Activated CD4-positive, alpha-beta T cell treated with anti-CD3 and anti-CD28 coated beads, Interleukin-2, Interleukin-4, amounts not matched to agents 100 ng/mL and 50 ng/mL, durations not matched to agents 16 hours and 8 hours (primary cell): Measurements from ENCODE around the gene MPPED1.

Experiments
- DNase-seq: peaks from one replicate; pipeline ENCODE4 v3.0.0-alpha.2; 2020; ENCODE audit warnings: low spot score

The MPPED1 gene

GRCh38 chr22:43521716-43522115 lies 109.9 kb downstream of the MPPED1 start:
- DNase-seq: no peak

- DNase-seq: no peak
These were observed 114.4 kb downstream of the MPPED1 start for GRCh38 chr22:43526117-43526655.

DNA sequence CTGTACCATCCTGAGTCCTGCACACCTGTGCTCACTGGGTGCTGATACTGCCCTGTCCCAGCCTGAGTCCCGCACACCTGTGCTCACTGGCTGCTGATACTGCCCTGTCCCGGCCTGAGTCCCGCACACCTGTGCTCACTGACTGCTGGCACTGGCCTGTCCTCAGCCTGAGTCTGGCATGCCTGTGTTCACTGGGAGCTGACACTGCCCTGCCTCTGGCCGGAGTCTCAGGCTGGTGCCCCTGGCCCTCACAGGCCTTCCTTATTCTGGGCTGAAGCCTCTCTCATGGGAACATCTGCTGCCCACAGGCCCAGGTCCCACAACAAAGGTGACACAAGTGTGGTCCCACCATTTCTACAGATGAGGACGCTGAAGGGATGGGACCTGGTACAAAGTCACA lies 115.1 kb downstream of the MPPED1 start:
- no peak for DNase-seq

DNA sequence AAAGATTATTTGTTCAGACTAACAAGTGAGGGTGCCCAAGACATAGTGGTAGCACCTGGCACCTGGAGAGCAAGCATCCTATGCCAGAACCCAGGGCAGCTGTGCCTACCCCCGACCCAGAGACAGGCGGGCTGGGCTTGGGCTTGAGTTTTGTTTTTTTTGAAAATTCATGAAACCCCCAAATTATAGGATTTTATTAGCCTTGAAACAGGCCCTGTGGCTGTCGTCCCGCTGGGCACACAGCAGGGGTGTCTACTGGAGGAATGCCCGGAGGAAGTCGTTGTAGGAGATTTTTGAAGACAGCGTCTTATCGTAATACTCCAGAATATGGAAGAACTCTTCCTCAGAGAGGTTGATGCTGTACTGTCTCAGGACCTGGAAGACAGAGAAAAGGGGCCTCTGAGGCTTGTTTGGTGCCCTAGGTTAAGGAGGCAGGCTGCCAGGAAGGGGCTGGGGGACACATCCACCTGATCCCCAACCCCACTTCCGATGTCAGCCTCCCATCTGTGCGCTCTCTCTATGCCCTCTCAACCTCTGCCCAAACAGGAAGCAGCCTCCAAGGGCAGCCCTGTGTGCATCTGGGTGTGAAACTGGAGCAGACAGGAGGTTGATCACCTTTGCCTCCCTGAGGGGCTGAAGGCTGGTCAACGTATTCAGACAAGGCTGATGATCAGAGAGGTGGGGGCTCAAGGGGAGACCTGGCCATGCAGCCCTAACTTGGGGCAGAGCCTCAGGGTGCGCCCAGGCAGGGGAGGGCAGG lies 117.0 kb downstream of the MPPED1 start:
- no peak for DNase-seq

GRCh38 chr22:43529461-43529860 lies 117.6 kb downstream of the MPPED1 start:
- DNase-seq: no peak

- DNase-seq: no peak
These were observed 118.1 kb downstream of the MPPED1 start for GRCh38 chr22:43529934-43530333.

- DNase-seq: no peak
These were observed 118.8 kb downstream of the MPPED1 start for GRCh38 chr22:43530349-43531201.

GRCh38 chr22:43531651-43532050 lies 119.8 kb downstream of the MPPED1 start:
- no peak for DNase-seq

DNA sequence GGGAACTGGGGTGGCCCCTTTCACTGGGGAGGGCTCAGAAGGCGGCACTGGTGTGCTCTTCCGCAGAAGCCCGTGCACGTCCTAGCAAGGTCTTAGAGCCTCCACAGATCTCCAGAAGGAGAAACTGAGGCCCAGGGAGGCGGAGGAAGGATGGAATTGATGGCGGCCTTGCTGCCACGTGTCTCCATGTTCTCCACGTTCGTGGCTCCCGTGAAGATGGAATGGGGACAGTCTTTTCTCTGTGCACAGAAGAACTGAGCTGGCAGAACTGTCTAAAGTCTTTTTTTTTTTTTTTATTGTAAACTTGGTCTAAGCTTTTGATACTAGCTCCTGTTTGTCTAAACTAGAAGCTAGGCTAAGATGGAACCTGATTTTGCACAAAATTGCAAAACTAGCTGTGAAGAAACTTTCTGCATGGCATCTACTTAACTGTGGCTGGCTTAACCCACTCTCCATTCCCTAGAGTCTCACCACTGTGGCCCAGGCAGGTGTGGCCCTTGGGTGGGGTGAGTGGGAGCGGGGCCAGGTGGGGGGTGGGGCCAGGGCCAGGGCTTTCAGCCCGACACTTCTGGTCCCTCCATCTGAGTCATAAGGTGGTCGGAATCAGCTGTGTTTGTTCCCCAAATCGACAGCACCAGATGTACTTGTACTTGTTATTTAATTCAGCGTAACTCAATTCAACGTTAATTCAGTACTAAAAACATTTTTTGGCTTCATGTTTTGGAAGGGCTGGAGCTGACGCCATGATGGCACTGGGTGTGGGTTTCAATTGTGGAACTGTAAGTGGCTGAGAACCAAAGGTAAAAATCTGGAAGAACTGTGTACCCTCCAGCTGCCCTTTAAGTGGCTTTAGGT lies 120.7 kb downstream of the MPPED1 start:
- DNase-seq: no peak

DNA sequence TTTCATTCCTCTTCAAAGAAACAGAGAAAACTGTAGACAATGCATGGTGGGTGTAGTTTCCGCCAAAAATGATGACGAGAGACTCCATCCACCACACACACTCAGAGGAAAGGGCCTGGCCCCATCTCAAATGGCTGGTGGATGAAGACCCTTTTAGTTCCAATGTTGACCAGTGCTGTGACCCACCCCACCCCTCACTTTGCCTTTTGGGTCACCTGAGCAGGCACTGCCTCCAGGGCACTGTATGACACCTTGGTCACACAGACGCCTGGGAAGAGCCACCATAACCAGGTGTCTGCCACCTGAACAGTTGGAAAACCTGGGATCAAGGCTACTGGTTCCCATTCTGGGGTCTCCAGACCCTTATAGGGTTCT lies 121.3 kb downstream of the MPPED1 start:
- no peak for DNase-seq

GRCh38 chr22:43533656-43534428 lies 122.0 kb downstream of the MPPED1 start:
- no peak for DNase-seq

DNA sequence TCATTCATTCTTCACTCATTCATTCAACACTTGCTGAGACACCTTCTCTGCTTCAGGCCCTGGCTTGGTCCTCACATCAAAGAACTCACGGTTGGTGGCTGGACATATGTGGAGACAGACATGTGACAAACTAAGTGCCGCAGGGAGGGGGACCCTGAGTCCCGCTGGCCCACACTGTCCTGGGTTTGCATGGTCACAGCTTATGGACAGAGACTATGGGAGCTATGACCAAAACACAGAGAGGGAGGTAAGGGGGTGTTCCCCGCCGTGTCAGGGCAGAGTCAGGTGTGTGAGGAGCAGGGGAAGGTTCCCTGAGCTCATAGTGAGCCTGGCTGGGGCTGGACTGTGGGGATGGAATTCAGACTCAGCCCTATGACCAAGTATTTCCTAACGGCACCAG lies 123.1 kb downstream of the MPPED1 start:
- DNase-seq: no peak

- no peak for DNase-seq
These were observed 123.5 kb downstream of the MPPED1 start for GRCh38 chr22:43535336-43535735.

GRCh38 chr22:43535741-43536140 lies 123.9 kb downstream of the MPPED1 start:
- DNase-seq: no peak

GRCh38 chr22:43537019-43537585 lies 125.3 kb downstream of the MPPED1 start:
- DNase-seq: peak; percentile 15

DNA sequence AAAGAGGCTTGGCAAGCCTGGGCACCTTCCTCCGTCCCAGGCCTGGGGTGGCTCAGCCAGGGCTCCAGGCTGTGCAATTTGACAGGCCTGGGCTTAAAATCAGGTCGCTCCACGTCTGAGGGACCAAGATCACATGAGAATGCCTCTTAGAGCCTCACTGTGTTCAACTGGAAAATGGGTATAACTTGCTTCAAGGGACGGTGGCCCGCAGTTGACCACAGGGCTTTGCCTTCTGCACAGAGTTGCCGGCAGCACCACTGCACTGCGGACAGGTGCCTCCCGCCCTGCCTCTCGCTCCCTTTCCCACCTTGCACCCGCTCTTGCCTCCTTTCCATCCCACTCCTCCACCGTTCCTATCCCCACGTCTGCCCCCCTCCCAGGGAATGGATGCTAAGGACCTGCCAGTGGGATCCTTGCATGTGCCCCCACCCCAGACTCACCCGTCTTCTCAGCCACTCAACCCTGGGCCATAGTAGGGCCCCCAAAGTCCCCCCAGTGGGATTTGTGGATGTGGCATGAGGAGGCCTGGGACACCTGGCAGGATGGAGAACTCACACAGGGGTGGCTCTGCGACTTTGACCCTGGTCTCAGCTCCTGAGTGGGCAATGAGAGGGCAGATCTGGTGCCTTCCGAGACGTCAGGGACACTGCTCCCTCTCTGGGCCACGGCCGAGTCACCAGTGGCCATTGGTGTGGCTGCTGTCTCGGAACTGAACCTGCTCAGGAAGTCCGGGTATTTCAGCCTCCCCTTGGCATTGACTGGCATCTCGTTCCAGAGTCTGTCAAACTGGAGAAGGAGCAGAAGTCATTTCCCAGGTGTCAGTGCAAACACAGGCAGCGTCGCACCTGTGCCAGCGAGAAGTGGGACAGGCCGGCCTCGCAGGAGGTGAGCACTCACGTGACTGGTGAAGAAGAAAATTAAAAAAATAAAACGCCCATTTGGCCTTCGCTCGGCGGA lies 128.0 kb downstream of the MPPED1 start:
- DNase-seq: no peak

DNA sequence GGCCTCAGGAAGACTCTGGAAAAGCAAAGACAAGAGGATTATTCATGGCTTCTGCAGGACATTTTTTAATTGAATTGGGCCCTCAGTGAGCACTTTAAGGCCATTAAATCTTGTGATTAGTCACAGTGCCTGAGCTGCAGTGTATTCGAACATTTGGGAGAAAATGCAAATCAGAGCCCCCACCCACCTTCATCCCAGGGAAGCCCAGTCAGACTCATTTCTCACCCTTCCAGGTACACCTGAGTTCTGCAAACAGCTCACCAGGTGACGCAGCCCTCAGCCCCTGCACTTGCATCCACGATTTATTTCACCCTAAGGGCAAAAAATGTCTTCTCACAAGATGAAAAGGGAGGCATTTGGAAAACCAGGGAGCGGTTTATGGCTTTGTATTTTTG lies 128.7 kb downstream of the MPPED1 start:
- no peak for DNase-seq

- DNase-seq: no peak
These were observed 129.2 kb downstream of the MPPED1 start for GRCh38 chr22:43541022-43541421.

DNA sequence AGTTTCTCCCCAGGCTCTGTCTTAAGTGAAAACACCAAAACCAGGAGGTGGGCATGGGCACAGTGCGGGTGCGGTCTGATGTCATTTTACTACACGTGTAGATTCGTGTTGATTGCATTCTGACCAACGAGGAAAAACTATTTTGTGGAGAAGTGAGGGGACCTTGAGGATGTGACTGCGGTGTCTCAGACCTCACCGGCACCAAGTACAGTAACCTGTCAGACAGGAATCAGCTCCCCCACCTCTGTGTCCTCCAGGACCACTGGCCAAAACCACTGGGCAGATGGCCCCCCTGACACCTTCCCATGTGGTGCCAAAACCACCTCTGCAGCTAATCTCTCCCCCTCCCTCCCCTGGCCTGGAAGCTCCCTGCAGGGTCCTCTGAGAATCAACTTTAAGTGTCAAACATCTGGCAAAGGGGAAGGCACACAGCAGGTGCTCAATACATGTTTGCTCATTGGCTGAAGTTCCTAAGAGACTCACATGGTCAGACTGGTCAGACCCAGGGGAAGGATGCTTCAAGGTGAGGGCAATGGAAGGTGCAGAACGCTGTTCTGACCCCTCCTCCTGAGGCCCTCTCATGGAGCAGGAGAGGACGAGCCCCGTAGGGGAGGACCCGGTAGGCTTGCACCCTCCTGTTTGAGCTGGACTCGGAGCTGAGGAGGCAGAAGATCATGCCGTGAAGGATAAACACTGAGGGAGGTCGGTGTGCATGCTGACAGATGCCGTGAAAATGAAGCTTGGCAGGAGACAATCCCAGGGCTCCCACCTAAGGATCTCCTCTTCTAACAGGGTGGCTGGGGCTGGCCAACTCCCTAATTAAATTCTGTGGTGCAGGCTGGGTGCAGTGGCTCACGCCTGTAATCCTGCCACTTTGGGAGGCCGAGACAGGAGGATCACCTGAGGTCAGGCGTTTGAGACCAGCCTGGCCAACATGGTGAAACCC lies 129.9 kb downstream of the MPPED1 start:
- DNase-seq: no peak
